Hepatic stellate cell (primary cell): Measurements from ENCODE around the gene GJB4.
"Not testable (repeated sequence)": the region's sequence is repeated elsewhere in the genome, so short reads cannot be mapped to it uniquely, and the experiment has no call there.

Experiments used
- DNase-seq: peaks from one replicate; pipeline ENCODE4 v3.0.0; 2011; ENCODE audit warnings: low spot score

Gene GJB4

DNA sequence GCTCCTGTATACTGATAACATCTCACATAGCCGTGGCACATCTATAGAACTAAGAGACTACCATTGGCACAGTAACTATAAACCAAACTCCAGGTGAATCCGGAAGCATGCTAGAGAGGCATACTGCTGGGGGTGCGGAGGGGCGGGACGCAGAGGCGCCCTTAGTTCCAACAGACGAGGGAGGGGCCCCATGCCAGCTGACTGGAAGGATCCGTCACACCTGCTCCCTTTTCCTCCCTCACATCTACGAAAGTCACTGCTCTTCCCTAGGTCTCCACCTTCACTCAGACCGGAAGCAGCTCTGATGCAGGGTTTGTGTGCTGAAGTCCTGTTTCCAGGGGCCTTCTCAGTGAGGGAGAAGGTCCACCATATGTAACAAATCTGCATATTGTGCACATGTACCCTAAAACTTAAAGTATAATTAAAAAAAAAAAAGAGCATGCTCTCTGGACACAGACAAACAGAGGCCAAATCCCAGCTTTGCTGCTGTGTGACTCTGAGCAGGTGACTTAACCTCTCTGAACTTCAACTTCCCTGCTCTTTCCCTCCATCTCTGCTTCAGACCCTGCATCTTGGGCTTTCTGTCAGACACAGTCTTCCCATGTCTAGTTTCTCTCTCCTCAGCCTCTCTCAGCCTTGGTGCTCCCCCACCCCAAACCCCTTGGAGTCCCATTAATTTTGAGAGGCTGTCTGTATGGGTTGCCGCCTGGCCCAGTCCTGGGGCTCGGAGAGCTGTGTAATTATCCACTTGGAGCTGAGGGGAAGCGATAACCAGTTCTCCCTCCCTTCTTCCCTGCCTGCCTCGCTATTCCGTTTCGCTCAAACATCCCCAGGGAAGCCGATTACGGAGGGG is 12.5 kb upstream of the GJB4 start:
- DNase-seq, result no peak

DNA sequence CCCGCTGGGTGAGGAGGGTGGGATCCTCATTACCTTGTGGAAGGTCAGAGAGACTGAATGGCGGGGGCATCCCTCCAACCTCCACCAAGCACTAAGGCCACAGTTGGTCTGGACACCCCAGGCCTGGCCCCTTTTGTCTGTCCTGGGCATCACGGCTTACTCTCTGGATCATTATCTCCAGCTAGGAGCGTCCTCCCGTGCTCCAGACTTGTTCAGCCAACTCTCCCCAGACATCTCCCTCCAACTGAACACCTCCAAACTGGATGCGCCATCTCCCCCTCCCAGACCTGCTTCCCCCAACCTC is 11.9 kb upstream of the GJB4 start:
- DNase-seq, result no peak

- DNase-seq, result no peak
Observed at GRCh38 chr1:34749992-34750391, 9.5 kb upstream of the GJB4 start.

GRCh38 chr1:34750610-34751009 is 8.9 kb upstream of the GJB4 start:
- no peak for DNase-seq

GRCh38 chr1:34753163-34753562 is 6.4 kb upstream of the GJB4 start:
- no peak for DNase-seq

DNA sequence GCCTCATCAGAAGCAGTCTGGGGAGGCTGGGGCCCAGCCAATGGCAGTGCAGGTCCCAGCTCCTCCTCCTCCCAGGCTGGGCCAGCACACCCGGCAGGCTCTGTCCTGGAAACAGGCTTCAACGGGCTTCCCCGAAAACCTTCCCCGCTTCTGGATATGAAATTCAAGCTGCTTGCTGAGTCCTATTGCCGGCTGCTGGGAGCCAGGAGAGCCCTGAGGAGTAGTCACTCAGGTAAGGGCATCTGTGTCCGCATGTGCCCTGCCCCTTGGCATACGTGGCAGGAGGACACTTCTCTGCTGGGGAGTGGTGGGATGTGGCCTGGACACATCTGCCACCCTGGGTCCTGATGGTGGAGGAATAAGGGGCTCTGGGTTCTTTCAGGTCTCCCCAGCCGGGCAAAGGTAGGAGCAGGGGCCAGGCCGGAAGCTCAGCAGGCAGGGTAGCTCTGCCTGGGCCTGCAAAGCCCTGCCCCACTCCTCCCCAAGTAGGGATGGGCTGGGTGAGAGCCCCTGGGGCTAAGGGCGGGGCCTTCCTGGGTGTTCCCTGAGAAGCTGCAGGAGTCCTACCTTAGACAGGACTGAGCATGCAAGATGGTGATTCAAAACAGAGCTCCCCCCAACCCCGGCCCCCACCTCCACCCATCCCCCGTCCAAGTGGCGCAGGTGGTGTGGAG is 4.4 kb upstream of the GJB4 start, which contains the start of gene GJB5:
Gene GJB5, plus strand, starts transcription at position 84 of the 674 bp plus-strand sequence. CDS start 2,284 bp downstream, outside the sequence.
- DNase-seq, result no peak

- no peak for DNase-seq
Observed at GRCh38 chr1:34755961-34756360, 3.6 kb upstream of the GJB4 start.

- DNase-seq, result no peak
Observed at GRCh38 chr1:34757386-34757785, 2.2 kb upstream of the GJB4 start.

DNA sequence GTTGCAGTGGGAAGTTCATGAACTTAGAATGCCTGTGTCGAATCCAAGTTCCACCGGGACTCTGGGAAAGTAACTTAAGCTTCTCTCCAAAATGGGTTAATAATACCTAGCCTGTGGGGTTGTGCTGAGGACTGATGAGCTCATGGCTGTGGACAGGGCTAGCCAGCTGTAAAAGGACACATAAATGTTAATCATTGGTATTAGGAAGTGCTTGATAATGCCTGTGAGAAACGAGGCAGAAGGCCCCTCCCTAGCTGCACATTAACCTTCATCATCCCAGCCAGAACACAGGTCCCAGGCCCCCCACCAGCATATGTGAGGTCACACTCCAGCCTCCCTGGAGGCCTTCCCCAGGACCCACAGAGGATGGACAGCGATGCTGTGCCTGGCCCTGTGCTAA is 789 bp upstream of the GJB4 start:
- DNase-seq, result no peak

- no peak for DNase-seq
Observed at GRCh38 chr1:34761176-34761761, 1.7 kb downstream of the GJB4 start.

GRCh38 chr1:34761776-34762307 is 2.3 kb downstream of the GJB4 start:
- no peak for DNase-seq

- DNase-seq, result no peak
Observed at GRCh38 chr1:34762474-34763141, 3.1 kb downstream of the GJB4 start.

- peak; percentile 38 for DNase-seq
Observed at GRCh38 chr1:34763142-34763781, 3.7 kb downstream of the GJB4 start.

GRCh38 chr1:34768856-34769255 is 9.3 kb downstream of the GJB4 start:
- no peak for DNase-seq

DNA sequence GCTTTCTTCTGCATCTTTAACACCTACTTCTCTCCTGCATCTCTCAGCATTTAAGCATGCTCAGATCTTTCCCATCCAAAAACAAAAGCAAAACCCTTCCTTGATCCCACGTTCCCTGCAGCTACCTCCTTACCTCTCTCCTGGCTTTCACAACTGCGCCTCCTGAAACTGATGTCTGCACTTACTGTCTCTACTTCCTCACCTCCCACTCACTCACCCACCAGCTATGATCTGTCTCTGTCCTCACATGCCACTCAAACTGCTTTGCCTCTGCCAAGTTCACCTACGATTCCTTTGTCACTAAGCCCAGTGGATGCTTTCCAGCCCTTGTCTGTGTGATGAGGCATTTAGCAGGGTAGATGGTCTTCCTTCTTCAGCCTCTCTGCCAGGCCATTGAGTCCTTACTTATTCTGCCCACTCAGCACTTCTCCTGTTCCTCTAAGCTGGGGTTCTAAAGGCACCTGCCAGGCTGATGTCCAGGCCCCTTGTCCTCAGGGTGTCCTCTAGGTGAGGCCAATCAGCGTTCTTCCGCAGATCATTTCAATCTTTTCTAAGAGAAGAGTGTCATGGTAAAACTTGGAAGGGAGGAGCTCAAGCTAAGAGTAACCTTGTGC is 11.5 kb downstream of the GJB4 start:
- no peak for DNase-seq

DNA sequence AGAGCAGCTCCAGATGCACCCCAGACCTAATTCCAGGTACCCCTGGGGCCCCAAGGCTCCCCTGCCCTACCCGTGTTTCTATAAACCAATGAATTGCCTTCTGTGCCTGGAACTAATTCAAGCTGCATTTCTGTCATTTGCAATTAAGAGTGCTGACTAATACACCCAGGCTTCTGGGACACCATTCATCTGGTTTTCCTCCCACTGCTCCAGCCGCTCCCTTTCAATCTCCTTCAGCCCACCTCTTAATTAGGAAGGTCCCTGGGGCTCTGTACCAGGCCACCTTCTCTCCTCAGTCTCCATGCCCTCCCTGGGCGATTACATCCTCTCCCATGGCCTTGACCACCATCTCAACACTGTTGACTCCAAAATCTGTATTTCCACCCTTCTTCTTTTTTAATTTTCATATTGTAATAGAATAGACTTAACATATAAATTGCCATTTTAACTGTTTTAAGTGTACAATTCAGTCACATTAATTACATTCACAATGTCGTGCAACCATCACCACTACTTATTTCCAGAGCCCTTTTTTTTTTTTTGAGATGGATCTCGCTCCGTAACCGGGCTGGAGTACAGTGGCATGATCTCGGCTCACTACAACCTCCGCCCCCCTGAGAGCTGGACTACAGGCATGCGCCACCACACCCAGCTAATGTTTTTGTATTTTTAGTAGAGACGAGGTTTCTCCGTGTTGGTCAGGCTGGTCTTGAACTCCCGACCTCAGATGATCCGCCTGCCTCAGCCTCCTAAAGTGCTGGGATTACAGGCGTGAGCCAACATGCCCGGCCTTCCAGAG is 12.2 kb downstream of the GJB4 start:
- DNase-seq, result no peak

DNA sequence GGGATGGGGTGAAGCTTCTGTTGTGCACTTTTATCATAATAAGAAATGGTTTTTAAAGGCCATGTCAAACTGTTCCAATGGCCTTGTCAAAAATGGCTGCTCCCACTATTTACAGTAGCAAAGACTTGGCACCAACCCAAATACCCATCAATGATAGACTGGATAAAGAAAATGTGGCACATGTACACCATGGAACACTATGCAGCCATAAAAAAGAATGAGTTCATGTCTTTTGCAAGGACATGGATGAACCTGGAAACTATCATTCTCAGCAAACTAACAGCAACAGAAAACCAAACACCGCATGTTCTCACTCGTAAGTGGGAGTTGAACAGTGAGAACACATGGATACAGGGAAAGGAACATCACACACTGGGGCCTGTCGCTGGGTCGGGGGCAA is 13.6 kb downstream of the GJB4 start:
- not testable (repeated sequence) for DNase-seq

GRCh38 chr1:34774957-34775356 is 15.4 kb downstream of the GJB4 start:
- DNase-seq, result no peak

DNA sequence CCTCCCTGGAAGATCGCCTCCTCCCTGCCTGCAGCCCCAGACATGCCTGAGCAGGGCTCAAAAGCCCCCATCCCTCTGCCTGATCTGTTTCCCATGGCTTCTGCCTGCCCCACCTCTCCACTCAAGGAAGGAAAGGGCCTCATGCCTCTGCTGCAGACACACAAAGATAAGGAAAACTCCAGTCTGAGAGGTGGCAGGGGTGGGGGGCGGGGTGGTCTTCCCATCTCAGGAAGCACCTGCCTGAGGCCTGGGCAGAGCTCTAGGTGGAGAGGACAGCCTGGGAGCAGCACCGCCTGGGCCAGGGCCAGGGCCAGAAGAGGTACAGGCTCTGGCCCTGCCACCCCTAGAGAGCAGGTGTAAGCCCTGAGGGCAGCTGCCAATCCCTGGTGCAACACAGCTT is 17.4 kb downstream of the GJB4 start:
- no peak for DNase-seq

DNA sequence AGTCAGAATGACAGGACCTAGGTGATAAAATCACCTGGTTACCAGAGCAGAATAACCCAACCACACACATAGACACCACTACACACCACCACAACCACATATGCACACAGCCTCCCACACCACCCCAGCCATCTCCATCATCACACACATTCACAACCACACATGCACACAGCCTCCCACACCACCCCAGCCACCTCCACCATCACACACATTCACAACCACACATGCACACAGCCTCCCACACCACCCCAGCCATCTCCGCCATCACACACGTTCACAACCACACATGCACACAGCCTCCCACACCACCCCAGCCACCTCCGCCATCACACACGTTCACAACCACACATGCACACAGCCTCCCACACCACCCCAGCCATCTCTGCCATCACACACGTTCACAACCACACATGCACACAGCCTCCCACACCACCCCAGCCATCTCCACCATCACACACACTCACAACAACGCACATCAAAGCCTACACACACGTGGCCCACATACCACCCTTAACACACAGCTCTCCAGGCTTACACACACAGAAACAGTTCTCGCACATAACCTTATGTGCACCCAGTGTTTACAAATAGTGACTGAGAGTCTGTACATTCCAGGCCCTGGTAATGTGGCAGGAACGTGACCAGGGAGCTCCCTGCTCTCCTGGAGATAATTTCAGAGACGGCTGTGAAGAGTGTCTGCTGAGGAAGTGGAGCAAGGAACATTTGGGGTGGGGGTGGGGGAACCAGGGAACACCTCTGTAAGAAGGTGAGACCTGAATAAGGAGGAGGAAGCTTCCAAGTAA is 18.2 kb downstream of the GJB4 start:
- no peak for DNase-seq
